ENCODE measurements around the gene ZNF277. TPM values are rescaled to one million over a fixed set of nuclear protein-coding genes. Genes with fewer than 3 reads are reported as not detected.
A peak's percentile ranks its signal among the peaks of the same experiment; 100 is the strongest.

ZNF277 gene
- total RNA-seq, 1 experiment from 2014 or later: 13.1 TPM

DNA sequence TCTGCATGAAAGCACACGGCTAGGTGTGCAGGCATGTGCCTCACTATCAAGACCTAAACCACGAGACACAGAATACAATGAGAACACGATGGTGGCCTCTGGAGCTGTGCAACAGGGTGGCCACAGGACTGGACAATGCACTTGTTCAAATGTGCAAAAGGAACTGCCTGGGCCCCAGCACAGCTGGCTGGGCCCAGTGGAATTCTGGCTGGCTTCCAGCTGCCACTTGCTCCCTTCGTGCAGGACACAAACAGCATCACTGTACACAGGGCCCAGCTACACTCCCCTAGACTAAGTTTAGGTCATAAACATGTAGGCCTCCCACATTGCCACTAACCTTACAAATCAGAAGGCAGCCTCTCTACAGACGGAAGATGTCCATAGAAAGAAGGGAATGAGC lies 23.7 kb upstream of the ZNF277 start:
- Histone ChIP-seq H3K27me3 (ENCODE audit: insufficient read depth, low read length) (no peaks in the 10 kb centered on the region), H4K91ac (ENCODE audit: insufficient read length, low read depth, low read length) (no peak overlapping the region), H4K20me1 (ENCODE audit: control insufficient read depth, insufficient read depth, insufficient read length) (no peaks in the 10 kb centered on the region), H3K27ac (ENCODE audit: insufficient read length, low read depth, low read length) (no peak overlapping the region), H2BK15ac (ENCODE audit: low read depth, low read length) (no peak overlapping the region), H2AK5ac (ENCODE audit: insufficient read length, low read length) (no peak overlapping the region), H2BK20ac (ENCODE audit: low read depth, low read length, poor library complexity, severe bottlenecking) (no peak overlapping the region), H3K14ac (ENCODE audit: insufficient read depth, low read length) (peak overlapping the region; percentile 1; the same call in 1 of the 2 replicates), H3K4me1 (ENCODE audit: insufficient read depth, low read length) (no peaks in the 10 kb centered on the region; the same call in 1 of the 2 replicates), H3K18ac (ENCODE audit: insufficient read length, low read depth, low read length) (no peak overlapping the region), H3K79me1 (ENCODE audit: insufficient read depth, low read depth, low read length, poor library complexity, severe bottlenecking) (no peaks in the 10 kb centered on the region), H4K8ac (replicated peaks; ENCODE audit: insufficient read length, low read depth, low read length) (no peak overlapping the region), H3K79me2 (ENCODE audit: insufficient read depth, low read length) (no peaks in the 10 kb centered on the region; the same call in 1 of the 2 replicates), H3K56ac (ENCODE audit: insufficient read length, low read depth, low read length) (no peak overlapping the region), H2AFZ (ENCODE audit: low read length) (no peak overlapping the region), H3K23me2 (ENCODE audit: insufficient read length, low read depth, low read length, poor library complexity, severe bottlenecking) (no peaks in the 10 kb centered on the region), H3K23ac (ENCODE audit: insufficient read length, low read depth, low read length) (no peak overlapping the region), H3K4ac (ENCODE audit: low read depth, low read length) (no peak overlapping the region), H3K4me2 (ENCODE audit: insufficient read depth, insufficient read length, low read length) (no peak overlapping the region), H4K5ac (ENCODE audit: insufficient read length, low read depth, low read length) (no peak overlapping the region), H3T11ph (ENCODE audit: low read length) (no peak overlapping the region), H2BK12ac (ENCODE audit: insufficient read length, low read depth, low read length) (no peak overlapping the region), H2BK5ac (ENCODE audit: insufficient read length, low read length) (no peak overlapping the region), H3K9me3 (ENCODE audit: control insufficient read depth, low read depth, low read length) (no peaks in the 10 kb centered on the region), H2BK120ac (ENCODE audit: low read depth, low read length, poor library complexity, severe bottlenecking) (no peak overlapping the region), H3K9ac (ENCODE audit: extremely low read depth, insufficient read length, low read length) (no peak overlapping the region)
- Mint-ChIP-seq H3K27ac (no peak overlapping the region), H3K27me3 (ENCODE audit: low read depth) (no peaks in the 10 kb centered on the region), H3K4me1 (peaks cover 0 to 7% of the 10 kb centered on the region in 2 experiments; a peak in 1 of 4 replicates), H3K4me3 (no peak overlapping the region), H3K36me3 (ENCODE audit: insufficient read depth in 1 of 3, low read depth in 3 of 3) (no peaks in the 10 kb centered on the region), H3K9me3 (no peaks in the 10 kb centered on the region)
- WGBS (ENCODE audit: extremely low coverage, insufficient read length, low lambda C conversion rate): no CpG with 5 or more reads among the region's 5 CpGs
- no peak for DNase-seq
- TF ChIP-seq, protein P1, sequence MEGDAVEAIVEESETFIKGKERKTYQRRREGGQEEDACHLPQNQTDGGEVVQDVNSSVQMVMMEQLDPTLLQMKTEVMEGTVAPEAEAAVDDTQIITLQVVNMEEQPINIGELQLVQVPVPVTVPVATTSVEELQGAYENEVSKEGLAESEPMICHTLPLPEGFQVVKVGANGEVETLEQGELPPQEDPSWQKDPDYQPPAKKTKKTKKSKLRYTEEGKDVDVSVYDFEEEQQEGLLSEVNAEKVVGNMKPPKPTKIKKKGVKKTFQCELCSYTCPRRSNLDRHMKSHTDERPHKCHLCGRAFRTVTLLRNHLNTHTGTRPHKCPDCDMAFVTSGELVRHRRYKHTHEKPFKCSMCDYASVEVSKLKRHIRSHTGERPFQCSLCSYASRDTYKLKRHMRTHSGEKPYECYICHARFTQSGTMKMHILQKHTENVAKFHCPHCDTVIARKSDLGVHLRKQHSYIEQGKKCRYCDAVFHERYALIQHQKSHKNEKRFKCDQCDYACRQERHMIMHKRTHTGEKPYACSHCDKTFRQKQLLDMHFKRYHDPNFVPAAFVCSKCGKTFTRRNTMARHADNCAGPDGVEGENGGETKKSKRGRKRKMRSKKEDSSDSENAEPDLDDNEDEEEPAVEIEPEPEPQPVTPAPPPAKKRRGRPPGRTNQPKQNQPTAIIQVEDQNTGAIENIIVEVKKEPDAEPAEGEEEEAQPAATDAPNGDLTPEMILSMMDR (conservative IDR thresholded peaks at IDR 0.05): no peak

Data from H9 (cell line).